Heart left ventricle (tissue), 13 donors: ENCODE results near the gene EIF4G1.

ENCODE experiments used
- CTCF ChIP-seq, 12 donors: fragments of 200-600 bp; sonication (generic) in 4 of 12; IDR thresholded peaks; one replicate each; pipeline versions ENCODE4 v1.5.0 to v1.8.0; 2018 to 2022; ENCODE audit warnings: antibody characterized with exemption in 12 of 12, mild to moderate bottlenecking in 5 of 12
- POLR2A ChIP-seq, 2 donors: fragments of 450-650 bp; IDR thresholded peaks; one replicate each; pipeline ENCODE4 v1.6.1; 2017; ENCODE audit warnings: antibody characterized with exemption in 2 of 2, mild to moderate bottlenecking in 2 of 2, moderate library complexity in 2 of 2
- donor health status: ischemic (EF 13 %, LVEDD 7.1; RV severe dilation, severe dysfunction).
- donor health status: DM: no; HTN: yes; CAD: no.
- donor health status: DM: no; HTN: no; CAD: no.
- donor health status: ischemic (EF 25% LVEDD 6.9; RV normal size, moderate dysfunction).
- donor health status: ischemic (EF 25% LVEDD 5.7; RV mildly dilated, moderate dysfunction).
- donor health status: ischemic (EF 35%, LVEDD 5.7; RV mildly dilated, moderate dysfunction).
- donor health status: nonischemic (EF 11% LVEDD 7.7; RV severe dilation, severe dysfunction).
- donor health status: DM: yes; HTN: yes; CAD: no.
- donor health status: PGD.
- donor health status: ischemic (EF 29% LVEDD 5.4; RV normal size, mild dysfunction).
- donor health status: nonischemic (EF 23%, LVEDD 6.1; RV moderate dilation, normal function).

GRCh38 chr3:184361932-184362667, 47.7 kb downstream of the EIF4G1 start:
- TF ChIP-seq POLR2A (IDR thresholded peaks at IDR 0.05) (no peak), CTCF (IDR thresholded peaks at IDR 0.05) (no peak)
